HG03135 (cell line): Measurements from ENCODE around the gene LRRC45.
A peak's percentile ranks its signal among the peaks of the same experiment; 100 is the strongest.

Source experiments
- ATAC-seq: cut with Tn5 transposase; IDR thresholded peaks from one replicate; pipeline ENCODE4 v1.9.1; 2021; ENCODE audit warnings: mild to moderate bottlenecking, moderate library complexity; ENCODE audit not compliant: unreplicated experiment

Gene LRRC45

DNA sequence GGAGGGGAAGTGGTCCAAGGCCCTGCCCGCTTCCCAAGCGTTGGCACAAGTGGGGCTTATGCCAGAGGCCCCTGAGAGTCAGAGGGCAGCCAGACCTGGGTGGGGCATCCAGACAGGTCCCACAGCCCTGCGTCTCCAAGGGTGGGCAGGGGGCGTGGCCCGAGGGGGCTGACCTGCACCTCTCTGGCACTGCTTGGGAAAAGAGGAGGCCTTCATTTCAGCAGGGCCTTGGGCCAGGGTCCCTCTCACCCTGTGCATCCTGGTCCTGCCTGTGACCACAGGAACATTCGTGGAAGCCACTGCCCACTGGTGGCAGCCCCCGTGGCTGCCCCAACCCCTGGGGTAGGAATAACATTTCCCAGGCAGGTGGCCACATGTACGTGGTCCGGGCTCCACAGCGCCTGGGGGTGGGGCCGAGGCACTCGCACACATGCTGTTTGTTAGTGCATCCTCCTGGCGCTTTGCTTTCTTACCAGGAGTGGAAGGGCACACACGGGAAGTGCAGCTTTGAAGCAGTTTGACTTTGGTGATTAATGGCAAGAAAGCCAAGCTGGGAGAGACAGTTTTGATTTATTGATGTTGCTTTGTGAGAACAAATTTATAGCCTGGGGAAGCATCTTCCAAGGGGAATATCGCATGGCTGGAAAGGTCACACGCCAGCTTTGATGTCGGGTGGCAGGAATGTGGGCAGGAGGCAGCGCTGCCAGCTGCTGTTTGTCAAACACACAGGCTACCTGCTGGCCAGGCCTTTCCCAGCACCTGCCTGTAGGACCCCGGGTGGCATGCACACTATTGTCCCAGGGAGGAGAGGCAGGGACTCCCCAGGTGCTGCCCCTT, 4.7 kb upstream of the LRRC45 start:
- ATAC-seq, result no peak

GRCh38 chr17:82018989-82019689, 4.0 kb upstream of the LRRC45 start:
- ATAC-seq, result no peak

DNA sequence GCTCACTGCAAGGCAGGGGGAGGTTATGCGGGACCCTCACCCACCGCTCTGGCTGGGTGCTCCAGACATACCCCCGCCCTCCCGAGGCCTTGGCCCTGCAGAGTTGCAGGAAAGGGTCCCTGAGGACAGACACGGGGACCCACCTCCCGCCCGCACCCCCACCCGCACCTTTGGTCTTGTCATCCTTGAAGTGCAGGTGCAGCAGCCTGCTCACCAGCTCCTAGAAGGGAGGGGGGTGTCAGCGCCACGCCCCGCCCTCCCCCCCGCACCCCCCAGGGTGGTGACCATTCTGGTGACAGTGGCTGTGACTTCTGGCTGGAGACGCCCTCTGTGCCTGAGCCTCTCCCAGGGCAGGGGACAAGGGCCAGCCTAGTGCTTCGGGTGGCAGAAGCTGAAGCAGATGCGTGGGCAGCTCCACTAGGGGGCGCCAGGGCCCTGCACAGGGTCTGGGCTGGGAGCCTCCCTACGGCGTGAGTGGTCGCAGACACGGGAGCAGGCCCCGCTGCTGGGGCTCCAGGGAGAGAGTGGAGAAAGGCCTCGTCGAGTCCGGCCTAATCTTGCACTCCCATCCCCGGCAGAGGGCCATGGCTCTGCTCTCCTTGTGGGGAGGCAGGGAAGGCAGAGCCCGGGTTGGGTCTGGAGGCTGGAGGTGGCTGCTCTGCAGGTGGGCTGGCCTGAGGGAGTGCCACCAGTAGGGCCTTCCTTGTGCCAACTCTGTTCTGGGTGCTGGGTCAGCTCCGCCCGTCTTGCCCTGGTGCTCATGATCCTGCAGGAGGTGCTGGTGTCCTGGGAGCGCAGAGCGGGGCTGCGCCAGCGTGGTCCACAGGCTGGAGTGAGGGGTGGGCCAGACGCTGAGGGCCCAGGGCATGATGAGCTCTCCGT, 3.2 kb upstream of the LRRC45 start:
- ATAC-seq, result no peak

GRCh38 chr17:82020572-82021106, 2.5 kb upstream of the LRRC45 start:
- ATAC-seq, result no peak

DNA sequence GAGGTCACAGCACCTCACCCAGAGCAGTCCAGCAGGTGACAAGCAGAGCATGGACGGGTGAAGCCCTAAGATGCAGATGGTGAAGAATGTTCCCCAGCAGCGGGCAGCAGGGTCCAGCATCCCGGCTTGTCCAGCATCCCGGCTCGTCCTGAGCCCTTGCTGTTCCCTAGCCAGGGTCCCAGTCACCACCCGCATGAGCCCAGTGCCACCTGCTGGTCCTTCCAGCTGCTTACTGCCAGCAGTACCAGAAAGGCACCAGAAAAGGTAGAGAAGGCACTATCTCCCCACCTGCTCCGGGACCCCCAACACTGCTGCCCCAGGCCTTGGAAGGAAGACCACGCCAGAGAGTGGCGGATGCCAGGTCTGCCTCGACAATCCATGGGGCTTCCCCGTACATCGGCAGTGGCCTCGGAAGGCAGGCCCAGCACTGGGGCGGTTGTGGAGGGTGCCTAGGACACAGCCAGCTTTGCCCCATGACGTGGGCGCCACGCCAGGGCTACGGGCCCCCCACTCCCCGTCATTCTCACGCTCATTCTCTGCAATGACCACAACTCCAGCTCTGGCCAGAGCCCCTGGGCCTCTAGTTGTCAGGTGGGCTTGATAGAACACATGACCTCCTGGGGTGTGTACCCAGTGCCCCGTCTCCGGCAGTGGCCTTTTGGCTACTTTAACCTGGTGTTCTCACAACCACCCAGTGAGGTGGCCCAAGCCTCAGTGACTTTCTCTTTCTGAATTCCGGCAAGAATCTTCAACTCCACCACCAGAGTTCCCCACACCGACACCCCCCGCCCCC, 1.8 kb upstream of the LRRC45 start:
- no peak for ATAC-seq

GRCh38 chr17:82021900-82022309, 1.2 kb upstream of the LRRC45 start:
- ATAC-seq, result peak; percentile 0

- peak; percentile 1 for ATAC-seq
Measured at GRCh38 chr17:82022310-82022980, 660 bp upstream of the LRRC45 start, which contains the start of gene CENPX. Gene CENPX, minus strand, starts transcription at chr17:82022878. Its CDS starts 17 bp downstream, at chr17:82022861.

DNA sequence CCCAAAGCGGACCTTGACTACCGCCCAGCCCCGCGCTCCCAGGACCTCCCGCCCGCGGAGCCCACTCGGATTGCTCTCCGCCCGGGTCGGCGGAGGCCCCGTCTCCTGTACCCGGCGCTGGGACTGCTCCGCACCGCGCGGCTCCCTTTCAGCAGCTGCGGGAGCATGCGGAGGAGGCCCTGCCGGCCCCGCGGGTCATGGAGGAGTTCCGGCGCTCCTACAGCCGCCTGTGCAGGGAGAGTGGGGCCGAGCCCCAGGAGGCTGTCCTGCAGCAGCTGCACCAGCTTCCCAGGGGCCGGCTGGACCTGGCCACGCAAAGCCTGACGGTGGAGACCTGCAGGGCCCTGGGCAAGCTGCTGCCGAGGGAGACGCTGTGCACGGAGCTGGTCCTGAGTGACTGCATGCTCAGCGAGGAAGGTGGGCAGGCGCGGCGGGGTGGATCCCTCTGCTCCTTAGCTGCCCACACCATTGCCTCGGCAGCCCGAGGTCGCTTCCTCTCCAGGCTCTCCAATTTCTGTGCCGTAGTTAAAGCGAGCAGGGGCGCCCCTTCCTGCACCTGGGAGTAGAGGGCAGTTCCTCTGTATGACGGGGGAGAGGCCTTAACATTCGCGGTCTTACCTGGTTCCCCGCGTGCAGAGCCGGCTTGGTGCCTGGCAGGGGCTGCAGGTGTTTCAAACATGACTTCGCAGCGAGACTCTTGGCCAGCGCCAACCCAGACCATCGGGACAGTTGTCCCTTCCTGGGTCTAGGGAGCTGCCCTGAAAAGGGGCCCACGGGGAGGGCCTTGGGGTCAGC, 539 bp downstream of the LRRC45 start:
- ATAC-seq, result peak; percentile 0

- no peak for ATAC-seq
Measured at GRCh38 chr17:82024859-82025258, 1.8 kb downstream of the LRRC45 start.

- ATAC-seq, result no peak
Measured at GRCh38 chr17:82025401-82026107, 2.4 kb downstream of the LRRC45 start.

GRCh38 chr17:82028246-82028645, 5.1 kb downstream of the LRRC45 start:
- ATAC-seq, result no peak

- ATAC-seq, result no peak
Measured at GRCh38 chr17:82028966-82029365, 5.9 kb downstream of the LRRC45 start.

- ATAC-seq, result no peak
Measured at GRCh38 chr17:82029391-82029790, 6.3 kb downstream of the LRRC45 start.

- no peak for ATAC-seq
Measured at GRCh38 chr17:82029990-82030469, 6.9 kb downstream of the LRRC45 start.

DNA sequence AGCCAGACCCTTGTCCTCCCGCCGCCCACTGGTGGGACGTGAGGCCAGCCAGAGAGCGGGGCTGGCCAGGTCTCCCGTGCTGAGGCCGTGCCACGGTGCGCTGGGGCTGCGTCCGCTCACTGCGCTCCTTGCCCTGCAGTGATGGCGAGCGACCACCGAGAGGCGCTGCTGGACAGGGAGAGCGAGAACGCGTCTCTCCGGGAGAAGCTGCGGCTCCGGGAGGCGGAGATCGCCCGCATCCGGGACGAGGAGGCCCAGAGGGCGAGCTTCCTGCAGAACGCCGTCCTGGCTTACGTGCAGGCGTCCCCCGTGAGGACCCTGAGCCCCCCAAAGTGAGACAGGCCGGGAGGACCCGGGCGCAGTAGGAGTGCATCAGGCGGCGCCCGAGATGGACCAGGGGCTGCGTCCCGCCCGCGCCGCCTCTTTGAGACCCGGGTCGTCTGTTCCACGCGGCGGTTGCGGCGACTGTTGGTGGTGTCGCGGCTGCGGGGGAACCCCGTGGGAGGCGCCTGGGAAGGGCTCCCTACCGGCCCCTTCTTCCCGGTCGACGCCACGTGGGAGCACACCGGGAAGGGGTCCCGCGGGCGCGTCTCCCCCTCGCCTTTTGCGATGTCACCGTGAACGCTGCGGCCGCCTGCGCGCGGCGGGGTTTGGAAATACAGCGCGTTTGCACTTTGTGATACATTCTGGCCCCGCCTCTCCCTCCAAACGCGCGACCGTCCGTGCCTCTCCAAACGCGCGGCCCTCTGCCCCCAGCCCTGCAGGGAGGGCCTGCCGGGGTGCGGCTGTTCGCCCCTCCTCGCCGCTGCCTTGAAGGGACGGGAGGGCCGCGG, 7.6 kb downstream of the LRRC45 start:
- peak; percentile 44 for ATAC-seq

DNA sequence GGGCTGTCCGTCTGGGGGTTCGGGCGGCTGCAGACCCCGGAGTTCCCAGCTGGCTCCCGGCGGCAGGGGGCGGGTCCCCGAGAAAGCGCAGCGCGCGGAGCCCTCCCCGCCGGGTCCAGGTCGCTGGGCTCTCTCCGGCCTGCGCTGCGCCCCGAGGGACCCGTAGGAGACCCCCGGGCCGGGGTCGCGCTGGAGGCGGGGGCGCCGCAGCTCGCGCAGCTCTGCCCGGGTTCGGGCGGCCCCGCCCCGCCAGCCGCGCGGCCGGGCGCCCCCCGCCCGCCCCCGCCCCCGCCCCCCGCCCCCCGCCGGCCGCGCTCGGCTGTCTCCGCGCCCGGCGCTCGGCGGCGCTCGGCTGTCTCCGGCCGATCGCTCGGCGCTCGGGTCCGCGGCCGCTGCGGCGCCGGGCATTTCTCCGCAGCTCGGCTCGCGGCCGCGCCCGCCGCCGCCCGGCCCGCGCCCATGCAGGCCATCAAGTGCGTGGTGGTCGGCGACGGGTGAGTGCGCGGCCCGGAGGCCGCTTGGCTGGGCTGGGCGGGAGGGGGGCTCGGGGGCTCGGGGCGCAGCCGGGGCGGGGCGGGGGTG, 8.3 kb downstream of the LRRC45 start, which contains the start of gene RAC3:
Gene RAC3, plus strand, starts transcription at position 376 of the 582 bp plus-strand sequence. Its CDS starts 84 bp downstream, at position 460.
- ATAC-seq, result no peak
